Mesendoderm (in vitro differentiated cells): Measurements from ENCODE around the gene NLRP7.
A peak's percentile ranks its signal among the peaks of the same experiment; 100 is the strongest.
"Not testable (repeated sequence)": the region's sequence is repeated elsewhere in the genome, so short reads cannot be mapped to it uniquely, and the experiment has no call there.

Experiments used
- DNase-seq: peaks from one replicate; pipeline ENCODE4 v3.0.0; 2013
- H2AK5ac ChIP-seq: 2 replicates; pipeline ENCODE4 v1.6.1; 2013; ENCODE audit warnings: low read length, inconsistent platforms
- H2BK120ac ChIP-seq: 2 replicates; pipeline ENCODE4 v1.6.1; 2013; ENCODE audit warnings: low read depth, mild to moderate bottlenecking, low read length, moderate library complexity, mixed read lengths
- H2BK15ac ChIP-seq: replicated peaks from 2 replicates; pipeline ENCODE4 v1.6.1; 2013; ENCODE audit warnings: low read depth, mild to moderate bottlenecking, moderate library complexity
- H2BK5ac ChIP-seq: 2 replicates; pipeline ENCODE4 v1.6.1; 2013; ENCODE audit warnings: low read length, inconsistent platforms
- H3K18ac ChIP-seq: 2 replicates; pipeline ENCODE4 v1.6.1; 2013; ENCODE audit warnings: mild to moderate bottlenecking, low read length, mixed read lengths
- H3K23ac ChIP-seq: one replicate; pipeline ENCODE4 v1.6.1; 2013; ENCODE audit warnings: low read length
- H3K27ac ChIP-seq: 2 replicates; pipeline ENCODE4 v1.5.1; 2013; ENCODE audit warnings: low read depth, mild to moderate bottlenecking, inconsistent platforms, low read length, moderate library complexity
- H3K27me3 ChIP-seq: 2 replicates; pipeline ENCODE4 v1.6.1; 2013; ENCODE audit warnings: low read length, control low read depth, mild to moderate bottlenecking, inconsistent platforms; ENCODE audit not compliant: insufficient read depth, poor library complexity
- H3K36me3 ChIP-seq: 2 replicates; pipeline ENCODE4 v1.6.1; 2013; ENCODE audit warnings: low read length, inconsistent platforms; ENCODE audit not compliant: control insufficient read depth, insufficient read depth
- H3K4ac ChIP-seq: one replicate; pipeline ENCODE4 v1.6.1; 2013; ENCODE audit warnings: low read depth, mild to moderate bottlenecking, low read length, moderate library complexity
- H3K4me1 ChIP-seq: 2 replicates; pipeline ENCODE4 v1.6.1; 2013; ENCODE audit warnings: low read depth, low read length, inconsistent platforms; ENCODE audit not compliant: control insufficient read depth
- H3K4me2 ChIP-seq: 2 replicates; pipeline ENCODE4 v1.6.1; 2013; ENCODE audit warnings: low read length
- H3K4me3 ChIP-seq: 2 replicates; pipeline ENCODE4 v1.5.1; 2013; ENCODE audit warnings: mild to moderate bottlenecking, low read length
- H3K56ac ChIP-seq: one replicate; pipeline ENCODE4 v1.6.1; 2013; ENCODE audit warnings: low read length
- H3K79me1 ChIP-seq: 2 replicates; pipeline ENCODE4 v1.6.1; 2013; ENCODE audit warnings: low read length, inconsistent platforms
- H3K79me2 ChIP-seq: 2 replicates; pipeline ENCODE4 v1.6.1; 2013; ENCODE audit warnings: mild to moderate bottlenecking, low read length; ENCODE audit not compliant: control insufficient read depth, insufficient read depth
- H3K9ac ChIP-seq: 2 replicates; pipeline ENCODE4 v1.6.1; 2013; ENCODE audit warnings: low read length, inconsistent platforms
- H4K5ac ChIP-seq: one replicate; pipeline ENCODE4 v1.6.1; 2013; ENCODE audit warnings: low read length
- H4K8ac ChIP-seq: one replicate; pipeline ENCODE4 v1.6.1; 2013; ENCODE audit warnings: low read depth, mild to moderate bottlenecking, control low read depth, low read length, moderate library complexity
- WGBS: extraction: QIAGEN DNeasy Blood & Tissue Kit; methylation state at CpG from one replicate; pipeline ENCODE4 v1.1.7; 2013; ENCODE audit warnings: low lambda C conversion rate, missing lambda C conversion rate; ENCODE audit not compliant: insufficient coverage; ENCODE audit errors: extremely low coverage; 5-methylcytosine and 5-hydroxymethylcytosine counted together

The NLRP7 gene

DNA sequence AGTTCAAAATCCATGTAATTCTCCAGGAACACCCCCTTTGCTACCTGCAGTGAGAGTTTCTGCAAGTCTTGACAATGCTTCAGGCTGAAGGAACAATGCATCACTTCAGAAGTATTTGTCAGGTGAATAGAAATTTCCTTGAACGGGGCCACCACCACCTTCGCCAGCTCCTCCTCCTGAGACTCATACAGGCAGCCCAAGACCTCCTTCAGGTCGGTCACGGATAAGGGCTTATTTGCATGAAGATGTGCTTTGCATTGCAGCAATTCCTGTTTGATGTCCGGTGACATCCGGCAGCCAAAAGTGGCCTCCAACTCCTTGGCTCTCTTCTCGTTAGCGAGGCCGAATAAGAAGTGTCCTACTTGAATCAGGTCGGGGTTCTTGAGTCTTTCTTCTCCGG is 8.4 kb downstream of the NLRP7 start:
- no peak for DNase-seq
- Histone ChIP-seq H3K27ac (no peak overlapping the region), H3K36me3 (no peaks in the 10 kb centered on the region), H3K4me2 (no peak overlapping the region), H3K27me3 (no peaks in the 10 kb centered on the region), H3K4me3 (no peak overlapping the region), H3K4me1 (no peaks in the 10 kb centered on the region), H3K79me2 (no peaks in the 10 kb centered on the region), H3K9ac (no peak overlapping the region), H3K18ac (no peak overlapping the region), H2BK120ac (no peak overlapping the region), H3K56ac (no peak overlapping the region), H3K4ac (no peak overlapping the region), H2AK5ac (no peak overlapping the region), H2BK5ac (no peak overlapping the region), H4K5ac (no peak overlapping the region), H2BK15ac (no peak overlapping the region), H3K79me1 (no peaks in the 10 kb centered on the region), H4K8ac (no peak overlapping the region), H3K23ac (no peak overlapping the region)
- no CpG with 5 or more reads among the region's 11 CpGs for WGBS

DNA sequence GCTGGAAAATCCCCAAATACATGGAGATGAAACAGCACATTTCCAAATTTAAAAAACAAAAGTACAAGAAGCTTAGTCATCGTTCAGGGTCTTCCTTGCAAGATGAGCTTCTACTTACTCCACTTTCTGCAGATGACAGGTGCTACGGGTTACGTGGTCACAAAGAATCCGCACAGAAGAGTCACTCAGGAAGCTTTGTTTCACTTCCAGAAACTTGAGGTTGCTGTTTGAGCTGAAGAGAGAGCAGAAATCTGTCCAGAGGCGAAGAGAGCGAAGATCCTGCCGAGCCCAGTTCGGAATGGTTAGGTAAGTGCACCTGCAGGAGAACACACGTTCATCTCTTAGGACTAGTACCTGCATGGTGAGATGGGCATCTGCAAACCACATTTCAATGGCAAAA is 9.4 kb downstream of the NLRP7 start:
- H3K27me3 ChIP-seq = no peaks in the 10 kb centered on the region
- H3K36me3 ChIP-seq = no peaks in the 10 kb centered on the region
- H3K79me1 ChIP-seq = no peaks in the 10 kb centered on the region
- no peak overlapping the region for H2AK5ac ChIP-seq
- no peak overlapping the region for H3K4me3 ChIP-seq
- H3K9ac ChIP-seq = no peak overlapping the region
- no peaks in the 10 kb centered on the region for H3K79me2 ChIP-seq
- no peak overlapping the region for H4K5ac ChIP-seq
- no peak overlapping the region for H3K56ac ChIP-seq
- DNase-seq = no peak
- no peak overlapping the region for H4K8ac ChIP-seq
- H3K4ac ChIP-seq = no peak overlapping the region
- no peak overlapping the region for H3K27ac ChIP-seq
- no peaks in the 10 kb centered on the region for H3K4me1 ChIP-seq
- H2BK120ac ChIP-seq = no peak overlapping the region
- no peak overlapping the region for H3K4me2 ChIP-seq
- no CpG with 5 or more reads among the region's 9 CpGs for WGBS
- no peak overlapping the region for H3K18ac ChIP-seq
- no peak overlapping the region for H2BK15ac ChIP-seq
- no peak overlapping the region for H3K23ac ChIP-seq
- H2BK5ac ChIP-seq = no peak overlapping the region

DNA sequence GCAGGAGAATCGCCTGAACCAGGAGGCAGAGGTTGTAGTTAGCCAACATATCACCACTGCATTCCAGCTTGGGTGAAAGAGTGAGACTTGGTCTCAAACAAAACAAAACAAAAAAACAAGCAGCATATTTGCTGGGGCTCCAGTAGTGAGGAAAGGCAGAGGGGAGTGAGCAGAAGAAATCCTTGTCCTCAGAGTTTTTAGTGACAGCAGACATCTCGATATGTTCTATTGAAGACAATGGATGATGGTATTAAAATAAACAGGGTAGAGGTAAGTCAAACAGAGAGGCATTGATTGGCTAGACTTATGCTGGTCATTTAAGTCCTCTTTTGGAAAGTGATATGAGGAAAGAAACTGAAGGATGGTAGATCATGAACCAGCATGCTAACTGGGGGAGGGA is 19.0 kb downstream of the NLRP7 start:
- peak; percentile 40 for DNase-seq
- no peak overlapping the region for H3K18ac ChIP-seq

DNA sequence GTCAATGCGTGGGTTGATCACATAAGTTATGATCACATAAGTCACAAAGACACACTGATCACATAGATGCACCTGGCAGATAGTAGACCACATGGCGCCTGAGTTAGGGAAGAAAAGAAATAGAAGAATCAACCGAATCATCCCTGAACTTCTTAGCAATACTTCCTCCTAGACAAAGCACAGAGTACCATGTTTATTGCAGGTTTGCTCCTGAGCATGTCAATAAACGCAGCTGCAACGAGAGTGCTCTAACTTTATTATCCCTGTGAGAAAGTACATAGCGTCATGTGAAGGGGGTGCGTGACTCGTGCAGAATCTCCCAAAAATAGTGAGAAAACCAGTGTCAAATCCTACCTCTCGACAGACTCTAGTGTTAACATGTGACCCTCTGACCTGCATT is 24.1 kb downstream of the NLRP7 start:
- no peak overlapping the region for H3K4me3 ChIP-seq
- no peak overlapping the region for H4K5ac ChIP-seq
- H4K8ac ChIP-seq = no peak overlapping the region
- no peak overlapping the region for H3K27ac ChIP-seq
- H3K27me3 ChIP-seq = no peaks in the 10 kb centered on the region
- no peak overlapping the region for H2AK5ac ChIP-seq
- H3K79me1 ChIP-seq = no peaks in the 10 kb centered on the region
- no peak overlapping the region for H2BK120ac ChIP-seq
- no peaks in the 10 kb centered on the region for H3K36me3 ChIP-seq
- H3K56ac ChIP-seq = no peak overlapping the region
- no peak overlapping the region for H2BK15ac ChIP-seq
- H3K4ac ChIP-seq = no peak overlapping the region
- H3K79me2 ChIP-seq = no peaks in the 10 kb centered on the region
- no peak overlapping the region for H3K23ac ChIP-seq
- H3K4me1 ChIP-seq = no peaks in the 10 kb centered on the region
- no peak for DNase-seq
- H3K18ac ChIP-seq = no peak overlapping the region
- H3K9ac ChIP-seq = no peak overlapping the region
- no peak overlapping the region for H3K4me2 ChIP-seq
- no peak overlapping the region for H2BK5ac ChIP-seq
- WGBS = no CpG with 5 or more reads among the region's 9 CpGs

More for the DNA sequence above, 19.0 kb downstream of the NLRP7 start:
- H3K23ac ChIP-seq = no peak overlapping the region
- no peaks in the 10 kb centered on the region for H3K79me1 ChIP-seq
- no peaks in the 10 kb centered on the region for H3K27me3 ChIP-seq
- H3K36me3 ChIP-seq = no peaks in the 10 kb centered on the region
- H2BK15ac ChIP-seq = no peak overlapping the region
- H3K4me1 ChIP-seq = no peaks in the 10 kb centered on the region
- no peak overlapping the region for H2BK120ac ChIP-seq
- H3K4me3 ChIP-seq = no peak overlapping the region
- no peaks in the 10 kb centered on the region for H3K79me2 ChIP-seq
- H3K27ac ChIP-seq = no peak overlapping the region
- no peak overlapping the region for H4K8ac ChIP-seq
- no peak overlapping the region for H4K5ac ChIP-seq
- no peak overlapping the region for H3K4me2 ChIP-seq
- WGBS = no CpG with 5 or more reads among the region's 2 CpGs
- H2BK5ac ChIP-seq = no peak overlapping the region
- H3K9ac ChIP-seq = no peak overlapping the region
- H3K56ac ChIP-seq = no peak overlapping the region
- no peak overlapping the region for H3K4ac ChIP-seq
- no peak overlapping the region for H2AK5ac ChIP-seq

DNA sequence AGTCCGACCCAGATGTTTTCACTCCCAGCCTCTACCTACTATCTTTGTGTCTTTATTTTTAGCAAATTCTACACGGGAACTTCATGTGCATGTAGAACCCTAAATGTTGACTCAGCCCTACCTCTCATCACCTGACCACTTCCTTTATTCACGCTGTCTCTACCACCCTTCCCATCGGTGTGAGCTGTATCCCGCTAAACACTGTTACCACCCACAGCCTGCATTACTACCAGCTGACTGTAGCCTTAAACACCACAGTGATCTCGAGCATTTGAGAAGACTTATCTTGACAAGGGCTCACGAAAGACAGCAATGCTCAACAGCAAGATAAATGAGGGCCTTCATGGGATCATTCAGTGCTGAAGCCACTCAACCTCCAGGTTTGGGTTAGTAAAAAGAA is 26.2 kb downstream of the NLRP7 start:
- H2BK120ac ChIP-seq = no peak overlapping the region
- H3K4me1 ChIP-seq = no peaks in the 10 kb centered on the region
- no CpG with 5 or more reads among the region's 7 CpGs for WGBS
- DNase-seq = no peak
- H3K9ac ChIP-seq = no peak overlapping the region
- no peak overlapping the region for H3K4ac ChIP-seq
- H3K4me3 ChIP-seq = no peak overlapping the region
- H3K79me2 ChIP-seq = no peaks in the 10 kb centered on the region
- no peak overlapping the region for H4K8ac ChIP-seq
- H2BK5ac ChIP-seq = no peak overlapping the region
- H2BK15ac ChIP-seq = no peak overlapping the region
- no peak overlapping the region for H3K27ac ChIP-seq
- no peak overlapping the region for H3K18ac ChIP-seq
- no peaks in the 10 kb centered on the region for H3K27me3 ChIP-seq
- no peak overlapping the region for H3K23ac ChIP-seq
- H3K36me3 ChIP-seq = no peaks in the 10 kb centered on the region
- H3K4me2 ChIP-seq = no peak overlapping the region
- no peak overlapping the region for H4K5ac ChIP-seq
- H2AK5ac ChIP-seq = no peak overlapping the region
- no peak overlapping the region for H3K56ac ChIP-seq
- H3K79me1 ChIP-seq = no peaks in the 10 kb centered on the region

DNA sequence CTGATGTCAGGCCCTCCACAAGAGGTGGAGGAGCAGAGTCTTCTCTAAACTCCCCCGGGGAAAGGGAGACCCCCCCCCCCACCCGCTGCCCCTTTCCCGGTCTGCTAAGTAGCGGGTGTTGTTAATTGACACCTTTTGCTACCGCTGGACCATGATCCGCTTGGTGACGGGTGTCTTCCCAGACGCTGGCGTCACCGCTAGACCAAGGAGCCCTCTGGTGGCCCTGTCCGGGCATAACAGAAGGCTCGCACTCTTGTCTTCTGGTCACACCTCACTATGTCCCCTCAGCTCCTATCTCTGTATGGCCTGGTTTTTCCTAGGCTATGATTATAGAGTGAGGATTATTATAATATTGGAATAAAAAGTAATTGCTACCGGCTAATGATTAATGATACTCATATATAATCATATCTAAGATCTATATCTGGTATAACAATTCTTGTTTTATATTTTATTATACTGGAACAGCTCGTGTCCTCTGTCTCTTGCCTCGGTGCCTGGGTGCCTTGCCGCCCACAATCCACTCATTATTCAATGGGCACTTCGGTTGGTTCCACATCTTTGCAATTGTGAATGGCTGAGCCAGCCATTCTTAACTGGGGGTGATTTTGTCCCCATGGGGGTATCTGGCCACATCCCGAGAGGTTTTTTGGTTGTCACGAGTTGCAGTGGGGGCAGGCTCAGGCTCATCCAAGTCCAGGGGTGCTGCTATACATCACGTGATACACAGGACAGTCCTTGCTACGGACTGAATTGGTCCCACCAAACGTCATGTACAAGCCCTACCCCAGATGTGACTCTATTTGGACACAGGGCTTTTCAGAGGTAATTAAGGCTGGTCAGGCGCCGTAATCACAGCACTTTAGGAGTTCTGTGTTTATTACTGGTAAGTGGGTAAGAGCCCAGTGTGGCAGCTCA is 27.4 kb downstream of the NLRP7 start:
- peak overlapping the region; percentile 2 for H3K18ac ChIP-seq
- not testable (repeated sequence) for H2AK5ac ChIP-seq, H4K8ac ChIP-seq, H3K27me3 ChIP-seq, H3K79me2 ChIP-seq, H3K4me2 ChIP-seq, H3K4me1 ChIP-seq, H3K9ac ChIP-seq, H3K4ac ChIP-seq, H3K56ac ChIP-seq, H3K23ac ChIP-seq, H3K27ac ChIP-seq, H3K4me3 ChIP-seq, H2BK5ac ChIP-seq, H2BK120ac ChIP-seq, H3K36me3 ChIP-seq, H2BK15ac ChIP-seq, H3K79me1 ChIP-seq, H4K5ac ChIP-seq
- no CpG with 5 or more reads among the region's 24 CpGs for WGBS
- DNase-seq = peak; percentile 59
